HepG2 (cell line): ENCODE measurements around the gene CCR3. TPM values are rescaled to one million over a fixed set of nuclear protein-coding genes. Genes with fewer than 3 reads are reported as not detected.

Source experiments
- ATAC-seq: fragments of 200-7000 bp; cut with Tn5 transposase; 3 replicates; pipeline ENCODE4 v1.9.1; 2020; ENCODE audit warnings: mild to moderate bottlenecking, moderate library complexity
- BruUV-seq: library from RNA; stranded (reverse); fragments of 400-500 nt; replicated peaks from 2 replicates; lab custom pipeline; 2021; lab: Mats Ljungman, UMichigan
- CTCF ChIA-PET: fragments of 300-600 bp; formaldehyde crosslinking; extraction: SDS; loops from one replicate; lab custom pipeline; 2021; ENCODE audit warnings: low total read pairs, inconsistent platforms, low intra/inter-chr PET ratio; lab: Yijun Ruan, JAX
- POLR2A ChIA-PET: fragments of 350-600 bp; sonication (Branson Sonifier 250); formaldehyde crosslinking; loops from one replicate; lab custom pipeline; 2020; ENCODE audit warnings: antibody characterized with exemption, inconsistent platforms; lab: Yijun Ruan, JAX
- DNase-seq: peaks from one replicate; pipeline ENCODE4 v3.0.0-alpha.2; 2015; ENCODE audit warnings: low spot score
- FAIRE-seq: peaks from 3 replicates; lab custom pipeline; 2011; peaks lifted over from hg19 to GRCh38; lab: Jason Lieb, UNC
- H2AFZ ChIP-seq: one replicate; pipeline ENCODE4 v1.6.1; 2011; ENCODE audit warnings: low read length, inconsistent platforms
- H3K27ac ChIP-seq: fragments of 300-600 bp; 3 replicates; pipeline ENCODE4 v1.8.0; 2011; ENCODE audit warnings: mixed run types, mild to moderate bottlenecking, mixed read lengths, low read length, inconsistent platforms; ENCODE audit not compliant: insufficient read depth; ENCODE audit errors: extremely low read length
- H3K27me3 ChIP-seq, 2 experiments: fragments of 200-600 bp in 1 of 2; 2 replicates in 1 of 2; 3 replicates in 1 of 2; pipeline versions ENCODE4 v1.6.0 to v1.8.0; 2011; ENCODE audit warnings: low read length in 2 of 2, mild to moderate bottlenecking in 2 of 2, moderate library complexity in 2 of 2, inconsistent platforms in 1 of 2; ENCODE audit not compliant: insufficient read depth in 2 of 2, control insufficient read depth in 1 of 2
- H3K36me3 ChIP-seq, 2 experiments: fragments of 200-600 bp in 1 of 2; replicated peaks in 1 of 2; 2 replicates in 1 of 2; 3 replicates in 1 of 2; pipeline versions ENCODE4 v1.5.1 to v1.8.0; 2011; ENCODE audit warnings: low read length in 2 of 2, inconsistent platforms in 1 of 2; ENCODE audit not compliant: insufficient read depth in 2 of 2, control insufficient read depth in 1 of 2
- H3K4me1 ChIP-seq: 2 replicates; pipeline ENCODE4 v1.5.1; 2012; ENCODE audit warnings: low read length, inconsistent platforms; ENCODE audit not compliant: insufficient read depth
- H3K4me2 ChIP-seq: 2 replicates; pipeline ENCODE4 v1.6.0; 2011; ENCODE audit warnings: low read depth, low read length, inconsistent platforms
- H3K4me3 ChIP-seq, 3 experiments: fragments of 200-600 bp in 1 of 3; sonication (generic), shearing (Covaris generic) in 1 of 3; replicated peaks in 1 of 3; 2 replicates each; pipeline ENCODE4 v1.5.1; 2011 to 2016; ENCODE audit warnings: low read length in 3 of 3, inconsistent platforms in 2 of 3, low read depth in 2 of 3, mild to moderate bottlenecking in 2 of 3, control low read depth in 1 of 3, mixed read lengths in 1 of 3; ENCODE audit not compliant: insufficient read depth in 1 of 3
- H3K79me2 ChIP-seq: one replicate; pipeline ENCODE4 v1.6.1; 2011; ENCODE audit warnings: low read length, inconsistent platforms; ENCODE audit not compliant: insufficient read depth
- H3K9ac ChIP-seq: 2 replicates; pipeline ENCODE4 v1.6.0; 2011; ENCODE audit warnings: mild to moderate bottlenecking, low read depth, low read length, inconsistent platforms; ENCODE audit not compliant: insufficient read depth
- H3K9me3 ChIP-seq: 2 replicates; pipeline ENCODE4 v1.5.1; 2012; ENCODE audit warnings: mild to moderate bottlenecking, low read length
- H4K20me1 ChIP-seq: 2 replicates; pipeline ENCODE4 v1.6.0; 2011; ENCODE audit warnings: inconsistent platforms, mild to moderate bottlenecking, low read length, moderate library complexity; ENCODE audit not compliant: insufficient read depth
- TAF1 ChIP-seq: sonication (generic); formaldehyde crosslinking; IDR thresholded peaks from 2 replicates; pipeline ENCODE4 v1.4.0; 2020; ENCODE audit warnings: missing genetic modification reagents
- ZEB1 ChIP-seq: IDR thresholded peaks from 2 replicates; pipeline ENCODE4 v1.6.1; 2012; ENCODE audit warnings: mild to moderate bottlenecking, low read depth, inconsistent platforms; ENCODE audit not compliant: insufficient replicate concordance
- ZNF12 ChIP-seq: sonication (generic); formaldehyde crosslinking; IDR thresholded peaks from 2 replicates; pipeline ENCODE4 v1.5.0; 2020; ENCODE audit warnings: missing genetic modification reagents
- ZNF180 ChIP-seq: sonication (generic); formaldehyde crosslinking; IDR thresholded peaks from 2 replicates; pipeline ENCODE4 v1.4.0; 2020; ENCODE audit warnings: low read depth, missing genetic modification reagents, borderline replicate concordance
- ZNF44 ChIP-seq: sonication (generic); formaldehyde crosslinking; IDR thresholded peaks from 2 replicates; pipeline ENCODE4 v1.5.1; 2020; ENCODE audit warnings: mild to moderate bottlenecking, missing genetic modification reagents
- ZNF724P ChIP-seq: sonication (generic); formaldehyde crosslinking; IDR thresholded peaks from 2 replicates; pipeline ENCODE4 v1.8.0; 2022; ENCODE audit warnings: missing genetic modification reagents, borderline replicate concordance
- ZNF775 ChIP-seq: sonication (generic); formaldehyde crosslinking; IDR thresholded peaks from 2 replicates; pipeline ENCODE4 v1.4.0; 2020; ENCODE audit warnings: missing genetic modification reagents, mild to moderate bottlenecking, moderate library complexity, borderline replicate concordance
- WGBS: methylation state at CpG from one replicate; pipeline ENCODE4 v1.1.6; 2017; ENCODE audit warnings: low lambda C conversion rate; 5-methylcytosine and 5-hydroxymethylcytosine counted together
- in situ Hi-C: cut with HindIII; loops from 2 replicates; pipeline ENCODE4 v1.10.0; 2017; ENCODE audit warnings: low pct_unique_long_range_greater_than_20kb; ENCODE audit not compliant: extremely low pct_ligation_motif_present
- intact Hi-C: fragments of 100-400 bp; cut with micrococcal nuclease; formaldehyde crosslinking; loops from one replicate; pipeline ENCODE4 v1.10.0; 2022; ENCODE audit not compliant: unreplicated experiment
- polyA plus RNA-seq, 8 experiments: library from polyadenylated mRNA; depleted of rRNA in 3 of 8; stranded (reverse) in 7 of 8; unstranded in 1 of 8; fragments of >200 nt; fragmentation: Illumina TruSeq in 4 of 8; extraction: Trizol in 4 of 8; gene quantifications; 2 replicates each; pipeline versions ENCODE4 v1.2.1 to v1.2.3, GENCODE V29; 2011 to 2016; ENCODE audit warnings: low read depth in 4 of 8, missing spikeins in 1 of 8, mixed read lengths in 1 of 8; ENCODE audit not compliant: insufficient read depth in 1 of 8
- total RNA-seq, 5 experiments: library from RNA; depleted of rRNA; stranded (reverse); fragments of >200 nt; fragmentation: Illumina TruSeq; extraction: Trizol; gene quantifications; 2 replicates each; pipeline ENCODE4 v1.2.3, GENCODE V29; 2016; ENCODE audit warnings: low read depth in 1 of 5
- TF ChIP-seq, protein P1 (sequence below): sonication (generic); formaldehyde crosslinking; IDR thresholded peaks from 2 replicates; pipeline ENCODE4 v1.5.1; 2020; ENCODE audit warnings: missing genetic modification reagents, mild to moderate bottlenecking, borderline replicate concordance
- TF ChIP-seq, protein P2 (sequence below): sonication (generic); formaldehyde crosslinking; conservative IDR thresholded peaks from 2 replicates; pipeline ENCODE4 v1.4.0; 2020; ENCODE audit warnings: mild to moderate bottlenecking, missing genetic modification reagents, moderate library complexity

CCR3 gene
- total and polyA plus RNA-seq, 2 of the 13 experiments (the other 11 are each of a cell fraction or from before 2014, with no cell fraction given) = not detected

DNA sequence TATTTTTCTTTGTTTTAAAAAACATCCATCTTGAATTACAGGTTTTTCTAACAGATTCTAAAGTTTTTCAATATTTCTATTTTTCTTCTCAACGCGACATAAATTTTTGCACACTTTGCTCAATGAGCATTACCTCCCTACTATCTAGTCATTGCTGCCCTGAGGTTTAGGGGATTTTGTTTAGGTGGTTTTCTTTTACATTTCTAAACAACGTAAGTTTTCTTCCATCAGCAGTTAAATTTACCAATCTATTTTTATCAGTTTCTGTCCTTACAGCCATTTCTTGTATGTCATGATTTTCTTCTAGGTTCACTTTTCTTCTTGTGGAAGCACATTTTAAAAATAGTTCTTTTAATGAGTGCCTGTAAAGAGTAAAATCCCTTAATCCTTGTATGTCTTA lies 62.5 kb downstream of the CCR3 start:
- no peak overlapping the region for H3K27ac ChIP-seq
- no peaks in the 10 kb centered on the region for H3K36me3 ChIP-seq
- BruUV-seq = no TSS peak
- DNase-seq (no peak), ATAC-seq (no peak), FAIRE-seq (no peak)
- no peak overlapping the region for H2AFZ ChIP-seq
- H4K20me1 ChIP-seq = no peaks in the 10 kb centered on the region
- in situ Hi-C loops (no loop called here), intact Hi-C loops (no loop called here)
- no peaks in the 10 kb centered on the region for H3K79me2 ChIP-seq
- H3K27me3 ChIP-seq = peaks cover 0 to 23% of the 10 kb centered on the region in 2 experiments; a peak in 2 of 5 replicates
- H3K4me3 ChIP-seq = no peak overlapping the region
- ChIA-PET POLR2A (no interaction called here), CTCF (no interaction called here)
- WGBS = 60% methylated on average over 3 of the region's 3 CpGs
- H3K9me3 ChIP-seq = no peaks in the 10 kb centered on the region
- H3K4me1 ChIP-seq = no peaks in the 10 kb centered on the region
- TF ChIP-seq ZEB1 (no peak), ZNF44 (CRISPR knock-in tag) (no peak), ZNF724P (CRISPR knock-in tag) (no peak), TAF1 (CRISPR knock-in tag) (no peak), ZNF775 (CRISPR knock-in tag) (no peak), ZNF180 (CRISPR knock-in tag) (no peak), ZNF12 (no peak)
- TF ChIP-seq, protein P1, sequence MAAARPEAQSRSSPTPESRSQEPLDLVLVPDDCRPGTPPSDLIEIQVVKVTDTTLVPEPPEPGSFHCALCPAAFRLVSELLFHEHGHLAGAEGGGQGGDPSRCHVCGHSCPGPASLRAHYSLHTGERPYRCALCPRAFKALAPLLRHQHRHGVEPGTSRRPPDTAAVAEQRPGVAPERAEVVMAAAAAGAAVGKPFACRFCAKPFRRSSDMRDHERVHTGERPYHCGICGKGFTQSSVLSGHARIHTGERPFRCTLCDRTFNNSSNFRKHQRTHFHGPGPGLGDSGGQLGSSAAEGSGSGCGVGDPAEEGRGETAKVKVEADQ = no peak
- TF ChIP-seq, protein P2, sequence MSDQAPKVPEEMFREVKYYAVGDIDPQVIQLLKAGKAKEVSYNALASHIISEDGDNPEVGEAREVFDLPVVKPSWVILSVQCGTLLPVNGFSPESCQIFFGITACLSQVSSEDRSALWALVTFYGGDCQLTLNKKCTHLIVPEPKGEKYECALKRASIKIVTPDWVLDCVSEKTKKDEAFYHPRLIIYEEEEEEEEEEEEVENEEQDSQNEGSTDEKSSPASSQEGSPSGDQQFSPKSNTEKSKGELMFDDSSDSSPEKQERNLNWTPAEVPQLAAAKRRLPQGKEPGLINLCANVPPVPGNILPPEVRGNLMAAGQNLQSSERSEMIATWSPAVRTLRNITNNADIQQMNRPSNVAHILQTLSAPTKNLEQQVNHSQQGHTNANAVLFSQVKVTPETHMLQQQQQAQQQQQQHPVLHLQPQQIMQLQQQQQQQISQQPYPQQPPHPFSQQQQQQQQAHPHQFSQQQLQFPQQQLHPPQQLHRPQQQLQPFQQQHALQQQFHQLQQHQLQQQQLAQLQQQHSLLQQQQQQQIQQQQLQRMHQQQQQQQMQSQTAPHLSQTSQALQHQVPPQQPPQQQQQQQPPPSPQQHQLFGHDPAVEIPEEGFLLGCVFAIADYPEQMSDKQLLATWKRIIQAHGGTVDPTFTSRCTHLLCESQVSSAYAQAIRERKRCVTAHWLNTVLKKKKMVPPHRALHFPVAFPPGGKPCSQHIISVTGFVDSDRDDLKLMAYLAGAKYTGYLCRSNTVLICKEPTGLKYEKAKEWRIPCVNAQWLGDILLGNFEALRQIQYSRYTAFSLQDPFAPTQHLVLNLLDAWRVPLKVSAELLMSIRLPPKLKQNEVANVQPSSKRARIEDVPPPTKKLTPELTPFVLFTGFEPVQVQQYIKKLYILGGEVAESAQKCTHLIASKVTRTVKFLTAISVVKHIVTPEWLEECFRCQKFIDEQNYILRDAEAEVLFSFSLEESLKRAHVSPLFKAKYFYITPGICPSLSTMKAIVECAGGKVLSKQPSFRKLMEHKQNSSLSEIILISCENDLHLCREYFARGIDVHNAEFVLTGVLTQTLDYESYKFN (CRISPR knock-in tag) = no peak
- no peak overlapping the region for H3K4me2 ChIP-seq
- no peak overlapping the region for H3K9ac ChIP-seq
